Body of pancreas (tissue), 4 donors: Measurements from ENCODE around the gene PELI3.

ENCODE experiments used
- CTCF ChIP-seq, 7 experiments: fragments of 450-650 bp in 4 of 7; fragments of 200-600 bp in 3 of 7; sonication (generic) in 3 of 7; IDR thresholded peaks; one replicate each; pipeline ENCODE4 v1.5.1; 2016 to 2019; ENCODE audit warnings: antibody characterized with exemption in 7 of 7
- POLR2A ChIP-seq, 3 donors: fragments of 450-650 bp; IDR thresholded peaks; one replicate each; pipeline ENCODE4 v1.6.1; 2016; ENCODE audit warnings: antibody characterized with exemption in 3 of 3, mild to moderate bottlenecking in 2 of 3

GRCh38 chr11:66465373-66466224 is 1.1 kb upstream of the PELI3 start:
- TF ChIP-seq CTCF (IDR thresholded peaks at IDR 0.05) (no peak), POLR2A (IDR thresholded peaks at IDR 0.05) (no peak)
